ENCODE measurements around the gene KPNA4.

DNA sequence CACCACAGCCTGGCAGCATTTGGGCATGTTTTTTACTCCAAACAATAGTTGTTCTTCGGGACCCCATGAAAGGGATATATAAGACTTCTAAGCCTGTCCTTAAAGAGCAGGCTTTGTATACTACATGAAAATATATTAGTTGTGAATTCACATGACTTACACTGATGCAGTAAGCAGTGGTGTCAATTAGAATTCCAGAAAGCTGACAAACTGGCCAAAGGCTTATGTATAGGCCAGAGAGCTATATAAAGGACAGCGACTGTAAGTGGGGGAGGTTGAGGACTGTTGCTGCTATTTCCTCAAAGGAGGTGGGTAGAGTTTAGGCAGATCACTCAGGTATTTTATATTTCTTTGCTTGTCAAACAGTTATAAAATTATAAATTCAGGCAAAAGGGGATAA is 24.8 kb downstream of the KPNA4 start:
- TF ChIP-seq GATA2 (IDR thresholded peaks at IDR 0.05; ENCODE audit: low read depth, low read length) (no peak), GATA3 (IDR thresholded peaks at IDR 0.05; ENCODE audit: low read depth, low read length) (no peak)
